ENCODE results near the gene LZTFL1.

LZTFL1 gene

DNA sequence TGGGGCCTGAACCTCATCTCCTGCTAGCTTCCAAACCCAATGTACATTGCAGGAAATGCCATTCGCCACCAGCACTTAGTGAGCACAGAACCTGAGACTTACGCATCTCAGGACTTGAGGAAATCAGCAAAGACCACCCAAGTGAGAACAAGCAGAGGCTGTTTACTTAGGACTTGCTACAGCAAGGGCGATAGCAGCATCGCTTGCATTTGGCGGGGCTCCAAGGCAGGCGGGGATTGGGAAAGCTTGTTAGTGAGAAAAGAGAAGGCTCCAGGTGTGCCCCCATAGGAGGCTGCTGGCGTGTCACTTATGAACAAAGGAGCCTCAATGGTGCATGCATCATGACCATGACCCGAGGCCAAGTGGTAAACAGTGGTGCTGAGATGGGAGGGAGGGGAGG, 65.3 kb downstream of the LZTFL1 start:
- no peak overlapping the region for H3K4me3 ChIP-seq (ENCODE audit: low read depth, low read length)
- DNase-seq (ENCODE audit: low read depth, low spot score), result no peak
- POLR2A ChIA-PET, result no interaction called here
- TF ChIP-seq, protein P1, sequence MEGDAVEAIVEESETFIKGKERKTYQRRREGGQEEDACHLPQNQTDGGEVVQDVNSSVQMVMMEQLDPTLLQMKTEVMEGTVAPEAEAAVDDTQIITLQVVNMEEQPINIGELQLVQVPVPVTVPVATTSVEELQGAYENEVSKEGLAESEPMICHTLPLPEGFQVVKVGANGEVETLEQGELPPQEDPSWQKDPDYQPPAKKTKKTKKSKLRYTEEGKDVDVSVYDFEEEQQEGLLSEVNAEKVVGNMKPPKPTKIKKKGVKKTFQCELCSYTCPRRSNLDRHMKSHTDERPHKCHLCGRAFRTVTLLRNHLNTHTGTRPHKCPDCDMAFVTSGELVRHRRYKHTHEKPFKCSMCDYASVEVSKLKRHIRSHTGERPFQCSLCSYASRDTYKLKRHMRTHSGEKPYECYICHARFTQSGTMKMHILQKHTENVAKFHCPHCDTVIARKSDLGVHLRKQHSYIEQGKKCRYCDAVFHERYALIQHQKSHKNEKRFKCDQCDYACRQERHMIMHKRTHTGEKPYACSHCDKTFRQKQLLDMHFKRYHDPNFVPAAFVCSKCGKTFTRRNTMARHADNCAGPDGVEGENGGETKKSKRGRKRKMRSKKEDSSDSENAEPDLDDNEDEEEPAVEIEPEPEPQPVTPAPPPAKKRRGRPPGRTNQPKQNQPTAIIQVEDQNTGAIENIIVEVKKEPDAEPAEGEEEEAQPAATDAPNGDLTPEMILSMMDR (IDR thresholded peaks at IDR 0.05; ENCODE audit: insufficient read depth, low read length, missing control alignments), result no peak
- CTCF ChIA-PET, result interaction anchor here (3.8 kb wide), 1 partner anchor 15 kb away, joined by 22 read pairs; no protein-coding TSS in a partner anchor

DNA sequence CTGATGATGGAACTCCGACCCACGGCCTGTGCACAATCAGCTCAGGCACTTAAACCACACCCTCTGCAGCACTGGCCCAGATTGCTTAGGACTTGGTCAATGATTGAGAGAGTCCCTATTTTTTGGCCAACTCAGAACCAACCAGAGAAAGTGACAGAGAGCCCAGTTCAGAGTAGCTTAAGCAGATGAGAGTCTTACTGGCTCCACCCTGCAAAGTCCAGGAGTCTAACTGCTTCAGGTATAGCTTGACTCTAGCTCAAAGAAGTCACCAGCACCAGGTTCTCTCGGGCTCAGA, 65.7 kb downstream of the LZTFL1 start:
- POLR2A ChIA-PET, result no interaction called here
- TF ChIP-seq, protein P1 (IDR thresholded peaks at IDR 0.05; ENCODE audit: insufficient read depth, low read length, missing control alignments), result no peak
- no peak overlapping the region for H3K4me3 ChIP-seq (ENCODE audit: low read depth, low read length)
- DNase-seq (ENCODE audit: low read depth, low spot score), result no peak
- CTCF ChIA-PET, result interaction anchor here (3.8 kb wide), 1 partner anchor 14 kb away, joined by 22 read pairs; no protein-coding TSS in a partner anchor

DNA sequence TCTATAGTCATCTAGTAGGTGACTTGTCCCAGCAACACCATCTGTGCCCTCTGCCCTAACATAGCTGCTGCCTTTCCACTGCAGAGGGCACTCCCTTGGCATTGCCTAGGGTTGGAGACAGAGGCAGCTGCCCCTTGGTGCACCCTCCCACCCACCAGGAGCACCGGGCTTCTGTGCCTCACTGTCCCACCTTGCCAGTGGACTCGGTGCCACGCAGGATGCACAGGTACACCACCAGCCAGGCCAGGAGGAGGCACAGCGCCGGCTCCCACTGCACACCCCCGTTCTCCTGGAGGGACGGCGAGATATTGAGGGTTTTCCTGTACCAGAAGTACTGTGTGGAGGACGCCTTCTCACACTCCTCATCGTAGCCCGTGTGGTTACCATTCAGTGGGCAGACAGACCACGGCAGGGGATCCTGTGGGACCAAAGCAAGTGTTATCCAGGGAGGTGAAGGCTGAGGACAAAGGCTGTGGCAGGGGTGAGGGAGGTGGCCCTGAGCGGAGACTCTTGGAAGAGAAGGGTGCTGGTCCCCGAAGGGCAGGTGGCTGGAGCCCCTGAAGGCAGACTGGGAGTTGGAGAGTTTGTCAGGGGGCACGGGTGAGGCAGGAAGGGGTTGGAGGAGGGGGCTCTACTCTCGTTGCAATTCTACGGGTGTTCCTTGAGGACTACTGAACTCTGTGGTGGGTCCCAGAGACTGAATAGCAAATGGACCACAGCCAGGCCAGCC, 66.2 kb downstream of the LZTFL1 start:
- no peak for DNase-seq (ENCODE audit: low read depth, low spot score)
- POLR2A ChIA-PET, result no interaction called here
- H3K4me3 ChIP-seq (ENCODE audit: low read depth, low read length), result no peak overlapping the region
- TF ChIP-seq, protein P1 (IDR thresholded peaks at IDR 0.05; ENCODE audit: insufficient read depth, low read length, missing control alignments), result no peak
- CTCF ChIA-PET, result interaction anchor here (1.7 to 3.8 kb wide), 2 partner anchors 14 to 153 kb away, joined by 5 to 22 read pairs; no protein-coding TSS in a partner anchor

DNA sequence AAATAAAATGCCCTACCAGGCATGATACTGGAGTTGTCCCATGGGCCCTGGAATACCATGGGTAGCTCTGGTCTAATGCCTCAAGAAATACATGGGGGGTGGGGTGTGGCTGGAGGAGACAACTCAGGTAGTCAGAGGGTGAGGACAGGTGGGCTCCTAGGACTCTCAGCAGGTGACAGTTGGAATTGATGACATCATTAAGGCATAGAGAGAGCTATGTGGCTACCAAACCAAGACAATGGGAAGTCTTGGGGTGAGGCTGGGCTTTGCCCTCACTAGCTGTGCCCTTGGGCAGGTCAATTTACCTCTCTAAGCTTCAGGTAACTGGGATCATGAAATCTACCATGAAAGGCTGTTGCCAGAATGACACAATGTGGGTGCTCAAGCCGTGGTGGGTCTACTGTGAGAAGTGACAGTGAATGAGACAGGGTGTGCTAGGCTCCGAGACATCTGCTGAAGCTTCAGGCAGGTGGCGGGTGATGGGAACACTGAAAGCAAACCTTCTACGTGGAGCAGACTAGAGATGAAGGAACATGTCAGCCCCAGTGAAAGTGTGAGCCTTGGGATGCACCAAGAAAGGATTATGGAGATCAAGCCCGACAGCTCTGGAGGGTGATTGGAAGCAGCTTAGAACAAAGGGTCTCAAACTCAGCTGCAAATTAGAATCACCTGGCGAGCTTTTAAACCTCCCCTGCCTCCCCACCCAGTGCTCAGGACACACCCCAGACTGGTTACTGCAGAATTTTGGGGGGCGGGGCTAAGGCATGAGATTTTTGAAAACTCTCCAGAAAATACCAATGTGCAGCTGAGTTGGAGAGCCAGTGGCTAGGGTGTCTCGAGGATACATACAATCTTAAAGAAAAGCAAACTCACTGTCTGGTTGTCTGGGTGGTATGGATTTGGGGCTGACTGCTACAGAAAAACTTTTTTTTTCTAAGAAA, 67.1 kb downstream of the LZTFL1 start:
- no peak for DNase-seq (ENCODE audit: low read depth, low spot score)
- ChIA-PET POLR2A (no interaction called here), CTCF (interaction anchor here (0.9 to 1.7 kb wide), 4 partner anchors 9 to 304 kb away, joined by 3 to 11 read pairs (median 4); no protein-coding TSS in a partner anchor)
- H3K4me3 ChIP-seq (ENCODE audit: low read depth, low read length), result no peak overlapping the region
- TF ChIP-seq, protein P1 (IDR thresholded peaks at IDR 0.05; ENCODE audit: insufficient read depth, low read length, missing control alignments), result no peak

DNA sequence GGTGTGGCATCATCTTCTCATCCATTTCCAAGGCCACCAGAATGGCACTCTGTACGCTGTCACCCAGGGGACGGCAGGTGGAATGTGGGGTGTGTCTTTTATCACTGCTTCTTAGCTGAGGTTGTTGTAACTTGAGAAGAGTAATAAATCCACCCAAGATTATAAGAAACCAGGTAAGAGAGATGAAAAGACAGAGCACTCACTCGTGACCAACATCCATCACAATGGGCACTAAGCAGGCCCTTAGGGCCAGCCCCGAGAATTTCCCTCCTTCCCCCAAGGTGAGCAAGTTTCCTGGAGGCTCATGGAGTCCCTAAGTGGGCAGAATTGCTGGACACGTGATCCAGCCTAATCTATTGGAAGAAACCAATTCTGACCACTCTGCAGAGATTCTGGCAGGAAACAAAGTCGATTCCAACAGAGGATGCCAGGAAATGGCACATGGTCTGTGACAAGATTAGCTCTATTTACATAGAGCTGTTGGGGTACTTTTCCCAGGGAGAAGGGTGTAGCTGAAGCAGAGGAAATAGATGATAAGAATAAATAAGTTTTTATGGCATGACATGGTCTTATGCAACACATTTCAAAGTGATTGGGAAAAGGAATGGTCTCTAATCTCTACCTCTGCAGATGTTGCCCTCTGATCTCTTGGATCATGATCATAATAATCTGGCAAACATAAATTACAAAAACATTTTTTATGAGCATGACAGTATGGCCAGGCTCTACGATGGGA, 68.0 kb downstream of the LZTFL1 start:
- CTCF ChIA-PET, result interaction anchor here (0.9 to 1.7 kb wide), 5 partner anchors 10 to 305 kb away, joined by 3 to 11 read pairs (median 4); no protein-coding TSS in a partner anchor

More for the DNA sequence above, 68.0 kb downstream of the LZTFL1 start:
- no peak for DNase-seq (ENCODE audit: low read depth, low spot score)
- H3K4me3 ChIP-seq (ENCODE audit: low read depth, low read length), result no peak overlapping the region
- POLR2A ChIA-PET, result no interaction called here
- TF ChIP-seq, protein P1 (IDR thresholded peaks at IDR 0.05; ENCODE audit: insufficient read depth, low read length, missing control alignments), result no peak
